Mesenchymal stem cell (in vitro differentiated cells and primary cell): ENCODE data around the gene PRKAR2B.

Source experiments
- DNase-seq: peaks from one replicate; pipeline ENCODE4 v3.0.0-alpha.2; 2013
- H2AFZ ChIP-seq: one replicate; pipeline ENCODE4 v1.6.1; 2013; ENCODE audit warnings: low read depth, mild to moderate bottlenecking, control low read depth, inconsistent platforms, low read length, moderate library complexity
- H2AK5ac ChIP-seq: 2 replicates; pipeline ENCODE4 v1.6.1; 2013; ENCODE audit warnings: low read length, moderate library complexity, mild to moderate bottlenecking, inconsistent platforms; ENCODE audit not compliant: severe bottlenecking
- H2BK120ac ChIP-seq: one replicate; pipeline ENCODE4 v1.6.1; 2013; ENCODE audit warnings: low read depth, mild to moderate bottlenecking, inconsistent platforms, low read length, moderate library complexity
- H2BK12ac ChIP-seq, 2 experiments: one replicate each; pipeline ENCODE4 v1.6.1; 2013; ENCODE audit warnings: inconsistent platforms in 2 of 2, low read length in 2 of 2, mild to moderate bottlenecking in 2 of 2, moderate library complexity in 2 of 2, control low read depth in 1 of 2
- H2BK15ac ChIP-seq: one replicate; pipeline ENCODE4 v1.6.1; 2013; ENCODE audit warnings: mild to moderate bottlenecking, low read depth, inconsistent platforms; ENCODE audit not compliant: poor library complexity, severe bottlenecking
- H2BK5ac ChIP-seq: 2 replicates; pipeline ENCODE4 v1.6.1; 2013; ENCODE audit warnings: low read depth, mild to moderate bottlenecking, low read length, control low read depth, inconsistent platforms; ENCODE audit not compliant: poor library complexity, severe bottlenecking
- H3K14ac ChIP-seq, 2 experiments: one replicate each; pipeline ENCODE4 v1.6.1; 2013; ENCODE audit warnings: inconsistent platforms in 2 of 2, low read length in 2 of 2, control low read depth in 1 of 2, mild to moderate bottlenecking in 1 of 2, moderate library complexity in 1 of 2
- H3K18ac ChIP-seq, 2 experiments: one replicate each; pipeline ENCODE4 v1.6.1; 2013; ENCODE audit warnings: inconsistent platforms in 2 of 2, low read length in 2 of 2, control low read depth in 1 of 2, low read depth in 1 of 2, mild to moderate bottlenecking in 1 of 2
- H3K23ac ChIP-seq, 2 experiments: one replicate each; pipeline ENCODE4 v1.6.1; 2013; ENCODE audit warnings: inconsistent platforms in 2 of 2, low read length in 2 of 2, mild to moderate bottlenecking in 2 of 2, moderate library complexity in 2 of 2, control low read depth in 1 of 2
- H3K27ac ChIP-seq: 2 replicates; pipeline ENCODE4 v1.5.1; 2013; ENCODE audit warnings: mild to moderate bottlenecking, moderate library complexity, low read length, control low read depth, inconsistent platforms; ENCODE audit not compliant: poor library complexity, severe bottlenecking
- H3K27me3 ChIP-seq, 2 experiments: 2 replicates each; pipeline versions ENCODE4 v1.6.1 to v1.7.0; 2013; ENCODE audit warnings: low read length in 2 of 2, mild to moderate bottlenecking in 2 of 2, moderate library complexity in 2 of 2, control low read depth in 1 of 2, inconsistent platforms in 1 of 2; ENCODE audit not compliant: control insufficient read depth in 1 of 2, insufficient read depth in 1 of 2
- H3K36me3 ChIP-seq, 2 experiments: 2 replicates each; pipeline versions ENCODE4 v1.6.1 to v1.7.0; 2013; ENCODE audit warnings: low read length in 2 of 2, control low read depth in 1 of 2, inconsistent platforms in 1 of 2, low read depth in 1 of 2, mild to moderate bottlenecking in 1 of 2; ENCODE audit not compliant: insufficient read depth in 2 of 2, control insufficient read depth in 1 of 2
- H3K4ac ChIP-seq, 2 experiments: one replicate each; pipeline ENCODE4 v1.6.1; 2013; ENCODE audit warnings: inconsistent platforms in 2 of 2, low read length in 2 of 2, mild to moderate bottlenecking in 2 of 2, moderate library complexity in 2 of 2, control low read depth in 1 of 2, low read depth in 1 of 2
- H3K4me1 ChIP-seq: 2 replicates; pipeline ENCODE4 v1.6.1; 2013; ENCODE audit warnings: low read depth, low read length, control low read depth; ENCODE audit not compliant: control insufficient read depth, insufficient read depth
- H3K4me2 ChIP-seq: 2 replicates; pipeline ENCODE4 v1.6.1; 2013; ENCODE audit warnings: low read length, mild to moderate bottlenecking, inconsistent platforms; ENCODE audit not compliant: poor library complexity, severe bottlenecking
- H3K4me3 ChIP-seq, 2 experiments: 2 replicates each; pipeline versions ENCODE4 v1.5.1 to v1.7.0; 2013; ENCODE audit warnings: low read length in 2 of 2, mild to moderate bottlenecking in 2 of 2, control low read depth in 1 of 2, low read depth in 1 of 2; ENCODE audit not compliant: insufficient read depth in 1 of 2
- H3K79me1 ChIP-seq: replicated peaks from 2 replicates; pipeline ENCODE4 v1.6.1; 2013; ENCODE audit warnings: mild to moderate bottlenecking, control low read depth, low read length, inconsistent platforms; ENCODE audit not compliant: poor library complexity, severe bottlenecking
- H3K9ac ChIP-seq: 2 replicates; pipeline ENCODE4 v1.7.0; 2013; ENCODE audit warnings: mild to moderate bottlenecking, low read length, moderate library complexity
- H3K9me3 ChIP-seq: 2 replicates; pipeline ENCODE4 v1.7.0; 2013; ENCODE audit warnings: mild to moderate bottlenecking, low read length; ENCODE audit not compliant: control insufficient read depth
- H4K8ac ChIP-seq: one replicate; pipeline ENCODE4 v1.6.1; 2013; ENCODE audit warnings: inconsistent platforms, mild to moderate bottlenecking, low read length, moderate library complexity
- H4K91ac ChIP-seq: one replicate; pipeline ENCODE4 v1.6.1; 2013; ENCODE audit warnings: mild to moderate bottlenecking, low read length, inconsistent platforms
- WGBS: methylation state at CpG from one replicate; pipeline ENCODE4 v1.1.7; 2013; ENCODE audit warnings: mixed read lengths; 5-methylcytosine and 5-hydroxymethylcytosine counted together

Gene PRKAR2B

GRCh38 chr7:107069457-107069856, 25.0 kb downstream of the PRKAR2B start:
- Histone ChIP-seq H3K79me1 (no peaks in the 10 kb centered on the region), H3K27me3 (no peaks in the 10 kb centered on the region), H3K36me3 (no peaks in the 10 kb centered on the region), H3K4me3 (no peak overlapping the region), H4K8ac (no peak overlapping the region), H3K18ac (no peak overlapping the region), H3K4me1 (no peaks in the 10 kb centered on the region), H3K9ac (no peak overlapping the region), H3K23ac (peak overlapping the region in 1 of 2 experiments; percentile 46), H2BK12ac (peak overlapping the region in 1 of 2 experiments; percentile 77), H3K4me2 (no peak overlapping the region), H2BK15ac (no peak overlapping the region), H2AK5ac (no peak overlapping the region), H3K27ac (no peak overlapping the region), H2AFZ (no peak overlapping the region), H2BK5ac (no peak overlapping the region), H3K14ac (no peak overlapping the region), H4K91ac (no peak overlapping the region), H2BK120ac (no peak overlapping the region), H3K4ac (no peak overlapping the region), H3K9me3 (no peaks in the 10 kb centered on the region)
- WGBS: 79% methylated on average over 3 of the region's 4 CpGs
- peak; percentile 46 for DNase-seq

- no peak overlapping the region for H2BK5ac ChIP-seq
- no peaks in the 10 kb centered on the region for H3K36me3 ChIP-seq
- no peak overlapping the region for H2AK5ac ChIP-seq
- no peak overlapping the region for H3K23ac ChIP-seq
- H2BK15ac ChIP-seq: no peak overlapping the region
- no peak overlapping the region for H3K4me3 ChIP-seq
- no peak overlapping the region for H4K91ac ChIP-seq
- H2BK12ac ChIP-seq: no peak overlapping the region
- no peak overlapping the region for H2BK120ac ChIP-seq
- H2AFZ ChIP-seq: no peak overlapping the region
- no peak overlapping the region for H4K8ac ChIP-seq
- no peak overlapping the region for H3K27ac ChIP-seq
- no peaks in the 10 kb centered on the region for H3K79me1 ChIP-seq
- WGBS: no CpG with 5 or more reads among the region's 2 CpGs
- H3K4me2 ChIP-seq: no peak overlapping the region
- H3K9me3 ChIP-seq: no peaks in the 10 kb centered on the region
- H3K27me3 ChIP-seq: no peaks in the 10 kb centered on the region
- no peak overlapping the region for H3K4ac ChIP-seq
- DNase-seq: no peak
- no peak overlapping the region for H3K18ac ChIP-seq
- no peak overlapping the region for H3K14ac ChIP-seq
- H3K9ac ChIP-seq: no peak overlapping the region
- no peaks in the 10 kb centered on the region for H3K4me1 ChIP-seq
Observed at GRCh38 chr7:107070710-107071109, 26.2 kb downstream of the PRKAR2B start.

GRCh38 chr7:107071129-107071528, 26.6 kb downstream of the PRKAR2B start:
- Histone ChIP-seq H3K23ac (no peak overlapping the region), H3K27ac (no peak overlapping the region), H2AFZ (no peak overlapping the region), H2BK12ac (no peak overlapping the region), H3K4ac (no peak overlapping the region), H3K4me3 (no peak overlapping the region), H2BK120ac (no peak overlapping the region), H2AK5ac (no peak overlapping the region), H3K9me3 (no peaks in the 10 kb centered on the region), H2BK15ac (no peak overlapping the region), H3K14ac (no peak overlapping the region), H4K8ac (no peak overlapping the region), H3K18ac (no peak overlapping the region), H3K9ac (no peak overlapping the region), H4K91ac (no peak overlapping the region), H3K4me2 (no peak overlapping the region), H3K36me3 (no peaks in the 10 kb centered on the region), H3K79me1 (no peaks in the 10 kb centered on the region), H3K27me3 (no peaks in the 10 kb centered on the region), H3K4me1 (no peaks in the 10 kb centered on the region), H2BK5ac (no peak overlapping the region)
- no peak for DNase-seq
- 96% methylated on average over 3 of the region's 3 CpGs for WGBS

- Histone ChIP-seq H3K27me3 (no peaks in the 10 kb centered on the region), H3K23ac (no peak overlapping the region), H2BK5ac (no peak overlapping the region), H3K4ac (no peak overlapping the region), H3K9me3 (no peaks in the 10 kb centered on the region), H4K91ac (no peak overlapping the region), H3K27ac (no peak overlapping the region), H3K36me3 (no peaks in the 10 kb centered on the region), H4K8ac (no peak overlapping the region), H3K4me1 (no peaks in the 10 kb centered on the region), H2AK5ac (no peak overlapping the region), H2BK120ac (no peak overlapping the region), H3K18ac (no peak overlapping the region), H2BK12ac (no peak overlapping the region), H2AFZ (no peak overlapping the region), H3K14ac (no peak overlapping the region), H3K79me1 (no peaks in the 10 kb centered on the region), H3K4me2 (no peak overlapping the region), H3K4me3 (no peak overlapping the region), H3K9ac (no peak overlapping the region), H2BK15ac (no peak overlapping the region)
- WGBS: no CpG with 5 or more reads among the region's 1 CpG
- DNase-seq: no peak
Observed at GRCh38 chr7:107072133-107072532, 27.6 kb downstream of the PRKAR2B start.
